ENCODE measurements around the gene KIRREL1.

KIRREL1 gene

DNA sequence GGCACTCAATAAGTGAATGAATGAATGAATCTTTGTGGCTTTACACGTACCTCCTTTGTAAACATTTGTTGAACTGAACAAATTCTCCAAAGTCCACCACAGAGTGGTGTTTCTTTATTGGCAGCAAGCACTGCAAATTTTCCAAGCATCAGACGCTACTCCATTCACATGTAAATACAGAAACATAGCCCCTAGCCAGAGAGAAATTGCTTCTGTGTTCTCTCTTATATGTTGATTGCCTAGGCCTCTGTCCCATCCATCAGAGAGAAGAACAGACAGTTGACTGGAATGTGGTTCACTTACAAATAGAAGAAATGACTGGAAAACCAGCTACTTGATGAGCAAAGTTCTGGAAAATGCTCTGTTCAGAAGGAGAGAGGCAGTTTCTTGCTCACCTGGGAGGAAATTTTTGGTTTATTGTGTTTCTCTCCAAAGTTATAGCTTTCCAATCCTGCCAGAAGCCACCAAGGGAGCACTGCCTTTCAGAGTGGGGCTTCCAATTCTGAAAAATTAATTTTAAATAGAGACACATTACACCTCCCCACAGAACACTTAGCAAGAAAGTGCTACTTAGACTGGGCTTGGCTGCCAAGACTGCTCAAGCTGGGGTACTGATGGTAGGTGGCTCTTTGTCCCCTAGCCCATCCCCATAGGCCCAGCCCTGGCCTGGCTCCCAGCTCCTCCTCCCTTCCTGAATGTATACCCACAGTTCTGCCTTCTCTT lies 18.1 kb upstream of the KIRREL1 start:
- DNase-seq (ENCODE audit: low read depth) = no peak

DNA sequence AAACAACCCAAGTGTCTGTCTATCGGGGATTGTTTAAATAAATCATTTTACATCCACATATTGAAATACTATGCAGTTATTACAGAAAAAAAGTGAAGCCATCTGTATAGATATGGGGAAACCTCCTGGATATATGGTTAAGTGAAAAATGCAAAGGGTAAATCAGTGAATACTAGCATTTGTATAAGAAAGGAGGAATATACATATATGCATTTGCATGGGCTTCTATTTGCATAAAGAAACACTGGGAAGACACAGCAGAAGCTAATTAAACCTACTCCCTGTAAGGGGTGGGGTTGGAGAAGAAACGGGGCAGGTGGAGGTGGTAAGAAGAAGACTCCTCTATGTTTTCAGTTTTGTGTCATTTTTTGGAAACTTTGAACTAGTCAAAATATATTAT lies 16.6 kb upstream of the KIRREL1 start:
- no peak for DNase-seq (ENCODE audit: low read depth)

DNA sequence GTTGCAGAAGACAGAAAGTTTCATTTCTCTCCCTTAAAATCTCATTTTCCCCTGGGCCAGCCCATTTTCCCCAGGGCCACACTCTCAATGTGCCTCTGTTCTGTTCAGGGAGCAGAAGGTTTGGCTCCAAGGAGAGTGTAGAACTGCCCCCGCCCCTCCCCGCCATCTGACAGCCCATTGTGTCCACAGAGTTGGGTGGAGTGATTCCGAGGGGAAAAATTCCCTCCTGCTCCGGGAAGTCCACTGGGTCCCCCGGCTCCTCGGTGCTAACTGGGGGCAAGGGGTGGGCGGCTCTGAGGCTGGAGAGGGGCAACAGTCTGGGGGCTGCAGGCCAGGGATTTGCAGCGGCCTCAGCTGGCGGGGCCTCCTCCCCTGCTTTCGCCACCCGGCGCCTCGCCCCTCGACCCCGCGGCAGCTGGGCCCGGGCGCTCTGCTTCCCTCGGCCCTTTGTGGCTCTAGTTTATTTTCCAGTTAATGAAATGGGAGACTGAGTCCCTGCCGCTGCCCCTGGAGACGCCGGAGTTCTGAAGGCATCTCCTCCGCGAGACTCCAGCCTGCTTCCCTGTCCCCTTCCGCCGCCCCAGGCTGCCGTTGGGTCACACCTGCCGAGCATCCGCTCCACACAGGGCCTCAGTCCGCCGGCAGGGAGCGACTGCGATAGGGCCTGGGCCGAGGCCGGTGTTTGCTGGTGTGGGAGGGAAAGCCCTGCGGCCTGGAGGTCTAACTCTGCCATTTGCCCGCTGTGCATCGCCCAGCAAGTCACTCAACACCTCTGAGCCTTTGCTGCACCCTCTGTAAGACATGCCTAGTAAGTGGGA lies 14.7 kb upstream of the KIRREL1 start:
- no peak for DNase-seq (ENCODE audit: low read depth)

DNA sequence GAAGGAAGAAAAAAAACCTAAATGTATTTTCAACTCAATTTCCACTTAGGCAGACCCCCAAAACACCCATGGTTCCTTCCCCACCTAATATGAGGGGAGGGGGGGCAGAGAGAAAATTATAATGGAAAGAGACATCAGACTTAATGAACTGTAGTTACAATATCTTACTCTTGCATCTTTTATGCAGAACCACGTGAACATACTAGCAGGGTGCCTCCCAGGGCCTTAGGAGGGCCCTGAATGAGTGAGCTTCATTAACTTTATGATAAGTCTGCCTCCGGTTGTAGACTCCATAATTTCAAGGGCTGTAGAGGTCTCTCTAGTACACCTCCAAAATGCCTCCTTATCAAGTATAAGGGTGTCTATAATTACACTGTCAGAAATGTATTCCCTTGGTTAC lies 11.3 kb upstream of the KIRREL1 start:
- no peak for DNase-seq (ENCODE audit: low read depth)

DNA sequence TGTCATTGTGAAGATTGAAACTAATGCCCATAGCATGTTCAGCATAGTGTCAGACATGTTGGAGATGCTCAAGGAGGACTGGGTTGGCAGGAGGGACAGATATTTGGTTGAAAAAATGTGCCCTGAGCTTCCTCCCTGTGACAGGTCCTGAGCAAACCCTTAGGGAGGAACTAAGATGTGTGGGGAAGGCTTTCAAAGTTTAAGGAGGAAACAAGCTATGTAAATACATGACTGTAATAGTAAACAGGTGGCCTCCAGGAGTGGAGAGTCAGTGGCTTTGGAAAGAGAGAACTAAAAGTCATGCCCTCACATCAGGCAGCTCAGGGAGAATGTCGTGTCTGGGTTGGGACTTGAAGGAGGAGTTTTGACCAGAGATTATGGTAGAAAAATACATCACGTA lies 9.7 kb upstream of the KIRREL1 start:
- DNase-seq (ENCODE audit: low read depth) = no peak

DNA sequence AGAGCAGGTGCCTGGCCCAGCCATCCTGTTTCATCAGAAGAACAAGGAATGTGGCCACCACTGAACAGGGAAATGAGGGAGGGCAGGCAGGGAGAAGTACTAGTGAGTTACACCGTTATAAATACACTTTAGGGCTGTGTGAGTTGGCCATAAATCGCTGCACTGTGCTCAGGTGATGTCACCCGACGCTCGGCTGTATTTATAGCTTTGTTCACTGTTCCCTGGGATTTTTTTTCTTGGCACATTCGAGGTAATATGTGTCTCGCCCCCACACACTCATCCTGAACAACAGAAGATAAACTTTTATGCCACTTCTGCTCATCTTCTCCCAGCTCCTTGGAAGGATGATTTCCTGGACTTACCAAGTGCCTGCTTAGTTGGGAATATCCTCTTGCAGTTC lies 9.0 kb upstream of the KIRREL1 start:
- DNase-seq (ENCODE audit: low read depth) = no peak

DNA sequence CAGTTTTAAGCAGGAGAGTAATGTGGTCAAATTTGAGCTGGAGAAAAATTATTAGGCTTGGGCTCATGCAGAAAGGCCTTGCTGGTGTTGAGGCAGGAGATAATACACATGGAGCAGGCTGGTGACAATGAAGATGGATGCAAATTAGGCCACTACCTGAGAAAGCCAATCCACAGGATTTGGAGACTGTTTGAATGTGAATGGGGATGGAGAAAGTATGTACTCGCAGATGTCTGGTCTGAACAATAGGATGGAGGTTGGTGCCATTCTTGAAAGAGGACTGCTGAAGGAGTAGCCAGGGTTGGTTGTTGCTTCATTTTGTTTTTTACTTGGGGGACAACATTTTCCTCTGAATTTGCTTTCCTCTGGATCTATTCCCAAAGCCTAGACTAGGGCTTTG lies 8.0 kb upstream of the KIRREL1 start:
- DNase-seq (ENCODE audit: low read depth) = no peak

DNA sequence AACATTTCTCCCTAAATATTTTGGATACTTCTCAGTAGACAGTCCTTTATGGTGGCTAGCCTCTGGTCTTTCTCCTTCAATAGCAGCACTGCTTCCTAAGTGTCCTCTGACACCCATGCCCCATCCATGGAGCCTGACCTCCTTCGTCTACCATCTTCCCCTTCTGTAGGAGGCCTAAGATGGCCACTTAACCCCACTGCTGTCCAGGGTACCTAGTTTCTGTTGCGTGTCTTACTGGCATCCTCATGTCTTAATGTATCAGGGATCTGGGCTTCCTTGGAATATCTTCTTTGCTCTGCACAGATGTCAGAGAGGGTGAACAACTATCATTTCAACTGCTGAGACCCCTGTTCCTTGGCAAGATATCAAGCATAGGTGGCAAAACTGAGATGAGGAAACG lies 5.4 kb upstream of the KIRREL1 start:
- no peak for DNase-seq (ENCODE audit: low read depth)

DNA sequence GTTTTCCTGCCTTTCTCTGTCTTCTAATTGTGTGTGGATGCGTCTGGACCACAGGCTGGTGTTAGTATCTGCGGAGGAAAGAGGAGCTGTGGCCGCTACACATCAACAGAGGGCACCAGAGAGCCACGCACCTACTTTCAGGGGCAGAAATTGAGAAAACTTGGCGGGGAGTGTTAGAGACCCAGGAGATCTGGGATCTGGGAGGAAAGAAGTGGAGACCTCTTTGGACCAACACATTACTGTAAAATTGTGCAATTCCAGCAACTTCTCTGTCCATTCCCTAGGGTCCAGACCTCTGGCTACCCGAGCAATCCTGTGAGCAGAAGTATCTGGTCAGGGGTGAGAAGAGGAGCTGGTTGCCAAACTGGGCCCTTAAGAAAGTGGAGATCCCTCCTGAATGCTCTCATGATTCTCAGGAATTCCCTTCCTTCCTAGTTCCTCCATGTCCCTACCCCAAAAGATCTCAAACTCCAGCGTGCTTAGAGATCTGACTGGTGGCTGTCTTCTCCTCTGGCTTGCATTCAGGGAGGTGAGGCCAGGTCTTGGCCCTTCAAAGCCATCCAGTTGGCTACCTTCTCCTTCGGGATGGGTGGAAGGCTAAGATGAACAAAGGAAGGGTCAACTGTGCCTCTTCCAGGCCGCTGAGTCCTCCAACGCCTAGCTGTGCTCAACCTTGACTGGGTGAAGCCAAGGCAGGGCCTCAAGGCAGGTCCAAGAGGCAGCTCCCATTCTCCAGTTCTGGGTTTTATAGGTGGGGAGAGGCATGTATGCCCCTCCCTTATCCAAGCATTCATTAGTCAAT lies 1.2 kb upstream of the KIRREL1 start:
- DNase-seq (ENCODE audit: low read depth) = peak; percentile 5

DNA sequence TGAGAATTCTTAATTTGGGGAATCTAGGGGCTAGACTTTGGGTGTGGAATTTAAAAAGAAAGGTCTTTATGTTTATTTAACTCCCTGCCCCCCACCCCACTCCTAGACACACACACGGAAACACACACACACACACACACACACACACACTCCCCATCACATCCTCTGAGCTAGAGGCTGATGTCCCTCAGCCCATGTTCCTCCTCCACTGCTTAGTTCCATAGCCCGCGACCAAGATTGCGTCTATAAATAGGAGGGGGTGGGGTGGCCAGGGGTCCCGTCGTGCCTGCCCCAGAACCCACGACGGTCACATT lies 655 bp upstream of the KIRREL1 start:
- DNase-seq (ENCODE audit: low read depth) = no peak

DNA sequence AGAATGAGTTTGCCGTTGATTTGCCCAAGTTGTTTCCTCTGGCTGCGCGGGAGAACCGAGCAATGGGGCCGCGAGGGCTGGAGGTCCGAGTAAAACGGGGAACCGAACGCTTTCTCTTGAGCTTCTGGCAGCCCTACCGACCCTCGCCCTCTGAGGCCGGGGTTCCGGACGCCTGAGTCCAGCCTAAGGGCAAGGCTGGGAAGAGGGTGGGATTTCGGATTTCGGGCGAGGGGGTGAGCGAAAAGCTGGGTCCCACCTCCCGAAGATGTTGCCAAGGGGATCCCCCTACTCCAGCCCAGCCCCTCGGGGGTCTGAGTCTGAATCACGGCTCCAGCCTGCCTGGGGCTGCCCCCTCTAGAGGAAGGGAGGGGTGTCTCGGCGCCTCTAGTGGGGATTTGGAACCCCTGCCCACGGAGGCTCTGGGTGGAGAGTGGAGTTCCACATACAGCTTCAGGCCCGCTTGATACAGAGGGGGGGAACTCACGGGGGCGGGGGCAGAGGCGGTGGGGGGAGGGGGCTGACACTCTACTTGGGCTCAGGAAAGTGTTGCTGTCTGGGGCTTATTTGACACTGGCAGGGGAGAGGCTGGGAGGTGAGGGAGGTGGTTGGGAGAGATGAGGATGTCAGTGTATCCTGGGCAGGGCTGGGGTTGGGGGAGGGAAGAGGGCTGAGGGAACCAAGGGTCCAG lies 617 bp downstream of the KIRREL1 start:
- no peak for DNase-seq (ENCODE audit: low read depth)

DNA sequence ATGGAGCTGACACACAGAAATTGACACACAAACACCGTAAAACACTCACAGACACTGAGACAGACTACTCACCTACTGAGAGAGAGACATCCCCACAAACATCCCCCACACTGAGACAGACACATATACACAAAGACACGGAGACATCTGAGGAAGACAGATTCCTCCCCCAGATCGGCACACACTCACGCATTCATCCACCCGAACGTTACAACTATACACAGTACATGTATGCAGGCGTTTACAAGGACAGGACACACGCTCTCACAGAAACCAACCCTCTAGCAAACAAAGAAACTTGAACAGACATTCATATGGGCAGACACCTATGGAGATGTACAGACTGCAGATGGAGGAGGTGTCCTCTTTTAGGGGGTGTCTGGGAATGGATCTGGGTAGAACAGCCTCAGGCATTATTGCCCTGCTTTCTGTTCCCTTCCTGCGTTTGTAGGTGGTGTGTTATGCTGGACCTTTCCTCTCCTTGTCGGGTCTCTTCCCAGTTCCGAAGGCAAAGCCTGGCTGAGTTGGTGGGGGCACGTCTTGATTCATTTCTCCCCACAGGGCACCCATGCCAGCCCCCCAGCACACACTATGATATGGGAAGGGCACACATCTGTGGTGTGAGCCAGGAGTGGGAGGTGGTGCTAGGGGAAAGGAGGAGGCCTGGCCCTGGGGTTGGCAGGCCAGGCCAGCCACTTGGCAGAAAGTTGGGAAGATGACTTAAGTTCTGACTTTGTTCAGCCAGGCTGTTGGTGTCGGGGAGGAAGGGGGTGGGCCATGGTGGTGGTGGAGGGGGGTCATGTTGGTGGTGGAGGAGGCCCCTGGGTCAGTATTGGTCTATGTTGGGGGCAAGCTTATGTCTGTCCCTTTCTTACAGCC lies 1.5 kb downstream of the KIRREL1 start:
- DNase-seq (ENCODE audit: low read depth) = no peak

DNA sequence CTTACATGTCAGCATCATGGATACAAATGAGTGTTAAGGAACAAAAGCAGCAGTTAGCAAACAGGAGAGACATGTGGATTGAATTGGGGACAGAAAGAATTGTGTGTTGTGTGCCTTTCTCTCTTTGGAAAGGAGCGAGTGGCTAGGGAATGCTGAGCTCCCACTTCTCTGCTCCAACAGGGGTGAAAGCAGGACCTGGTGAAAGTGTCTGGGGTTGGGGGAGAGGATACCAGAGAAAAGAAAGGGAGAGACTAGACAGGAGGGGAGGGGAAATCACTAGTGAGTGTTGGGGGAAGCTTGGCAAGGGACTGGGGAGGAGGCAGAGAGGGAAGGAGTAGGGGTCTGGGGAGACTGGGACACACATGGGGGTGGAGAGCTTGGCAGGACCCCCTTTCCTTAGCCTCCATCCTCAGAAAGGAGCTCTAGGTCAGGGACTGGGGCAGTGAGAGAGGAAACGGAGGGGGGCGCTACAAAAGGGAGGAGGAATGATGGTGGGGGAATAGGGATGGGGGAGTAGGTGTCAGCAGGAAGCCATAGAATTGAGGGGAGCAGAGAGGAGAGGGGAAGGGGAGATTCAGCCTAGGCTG lies 2.2 kb downstream of the KIRREL1 start:
- no peak for DNase-seq (ENCODE audit: low read depth)

DNA sequence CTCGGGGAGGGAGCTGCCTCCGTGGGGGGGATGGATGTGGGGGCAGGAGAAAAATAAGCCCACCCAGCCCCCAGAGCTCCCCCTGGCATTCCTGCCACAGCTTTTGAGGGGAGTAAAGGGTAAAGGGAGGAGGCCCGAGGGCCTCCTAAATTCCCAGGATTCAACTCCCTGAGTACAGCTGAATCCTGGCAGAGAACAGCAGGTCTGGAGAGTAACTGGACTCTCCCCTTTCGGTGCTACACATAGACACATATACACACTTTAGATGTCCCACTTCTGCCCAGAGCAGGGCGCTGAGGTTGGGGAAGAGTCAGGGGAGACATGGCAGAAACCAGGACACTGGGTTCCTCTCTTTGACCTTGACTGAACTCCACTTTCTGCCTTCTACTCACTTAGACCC lies 3.0 kb downstream of the KIRREL1 start:
- no peak for DNase-seq (ENCODE audit: low read depth)

DNA sequence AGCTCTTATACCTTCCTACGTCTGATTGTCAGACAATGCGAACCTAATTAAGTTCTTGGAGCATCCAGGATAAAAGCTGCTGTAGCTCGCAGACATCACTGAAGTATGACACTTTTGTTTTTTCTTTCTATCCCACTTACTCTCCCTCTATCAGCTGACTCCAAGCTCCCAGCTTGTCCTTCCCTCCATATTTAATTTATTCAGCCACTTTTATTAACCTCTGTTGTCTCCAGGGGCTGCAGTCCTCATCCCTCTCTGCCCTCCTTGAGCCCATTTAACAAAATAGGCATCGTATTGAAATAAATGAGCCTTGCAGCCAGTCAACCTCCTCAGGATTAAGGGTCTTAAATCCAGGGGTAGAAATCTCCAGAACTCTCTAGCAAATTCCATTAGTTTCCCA lies 7.1 kb downstream of the KIRREL1 start:
- no peak for DNase-seq (ENCODE audit: low read depth)

DNA sequence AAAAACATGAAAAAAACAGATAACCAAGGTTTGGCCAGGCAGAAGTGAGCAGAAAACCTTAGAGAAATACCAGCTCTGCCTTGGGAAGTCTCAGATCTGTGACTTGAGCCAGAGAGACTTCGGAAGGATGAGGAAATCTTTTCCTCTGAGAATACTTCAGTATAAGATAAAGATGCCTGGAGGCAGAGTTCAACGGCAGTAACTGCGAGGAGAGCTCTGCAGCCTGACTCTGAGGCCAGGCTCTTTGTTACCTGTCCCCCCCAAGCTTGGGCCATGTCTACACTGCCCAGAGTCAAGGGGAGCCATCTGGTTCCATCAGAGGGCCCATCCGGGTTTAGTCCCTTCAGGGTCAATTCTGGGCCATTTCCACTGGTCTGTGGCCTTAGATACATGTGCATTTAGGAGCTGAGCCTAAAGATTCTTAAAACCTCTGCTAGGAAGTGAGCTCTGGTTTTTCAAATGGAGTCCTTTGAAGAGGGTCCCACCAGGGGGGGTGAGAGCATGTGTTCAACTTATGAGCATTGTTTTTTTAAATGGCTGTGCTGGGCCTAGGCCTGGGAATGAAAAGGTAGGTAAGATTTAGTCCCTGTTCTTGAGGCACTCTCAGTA lies 8.7 kb downstream of the KIRREL1 start:
- no peak for DNase-seq (ENCODE audit: low read depth)

DNA sequence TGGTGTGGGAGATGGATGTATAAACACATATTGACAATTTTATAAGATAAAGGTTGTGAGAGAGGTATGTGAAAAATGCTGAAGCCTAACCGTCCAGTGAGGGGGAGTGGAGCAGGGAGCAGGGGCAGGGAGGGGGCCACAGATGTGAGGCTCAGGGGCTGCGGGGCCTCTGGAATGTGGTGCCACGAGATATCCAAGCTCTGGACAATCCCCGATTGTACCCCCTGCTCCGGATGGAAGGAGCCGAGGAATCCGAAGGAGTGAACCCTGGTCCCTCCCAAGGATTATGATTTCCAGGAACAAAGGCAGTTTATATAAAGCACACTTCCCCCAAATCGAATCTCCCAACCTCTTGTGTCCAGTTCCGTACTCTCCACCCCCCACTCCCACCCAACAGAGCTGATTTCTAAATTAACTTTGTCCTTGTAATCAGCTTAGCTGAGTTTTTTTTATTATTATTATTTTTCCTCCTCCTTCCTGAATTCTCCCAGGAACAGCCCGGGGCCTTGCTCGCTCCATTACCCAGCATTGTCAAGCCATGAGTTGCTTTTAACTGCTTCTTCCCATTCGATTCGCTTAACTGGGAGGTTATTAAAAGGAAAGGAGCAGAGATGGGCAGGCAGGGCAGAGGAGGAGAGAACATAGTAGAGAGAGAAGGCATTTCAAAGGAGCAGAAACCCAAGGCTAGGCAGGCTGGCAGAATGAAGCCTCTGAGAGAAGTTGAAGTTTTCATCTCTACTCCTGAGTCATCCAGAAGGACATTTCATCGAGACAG lies 9.4 kb downstream of the KIRREL1 start:
- no peak for DNase-seq (ENCODE audit: low read depth)

DNA sequence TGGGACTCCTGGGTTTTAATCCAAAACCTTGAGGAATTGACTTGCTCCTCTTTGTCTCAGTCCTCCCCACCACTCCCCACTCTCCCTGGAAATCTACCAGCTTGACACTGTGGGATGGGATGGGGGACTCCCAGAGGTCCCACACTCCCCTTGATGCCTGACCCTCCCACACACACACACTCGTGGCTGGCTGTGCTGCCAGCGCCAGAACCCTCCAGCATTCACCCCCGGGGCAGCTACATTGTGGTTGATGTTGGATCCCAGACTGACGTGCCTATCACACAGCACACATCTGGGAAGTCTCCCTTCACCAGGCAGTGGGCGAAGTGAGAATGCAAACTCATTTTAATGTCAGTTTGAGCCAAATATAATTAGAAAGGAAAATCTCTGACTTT lies 10.0 kb downstream of the KIRREL1 start:
- no peak for DNase-seq (ENCODE audit: low read depth)

DNA sequence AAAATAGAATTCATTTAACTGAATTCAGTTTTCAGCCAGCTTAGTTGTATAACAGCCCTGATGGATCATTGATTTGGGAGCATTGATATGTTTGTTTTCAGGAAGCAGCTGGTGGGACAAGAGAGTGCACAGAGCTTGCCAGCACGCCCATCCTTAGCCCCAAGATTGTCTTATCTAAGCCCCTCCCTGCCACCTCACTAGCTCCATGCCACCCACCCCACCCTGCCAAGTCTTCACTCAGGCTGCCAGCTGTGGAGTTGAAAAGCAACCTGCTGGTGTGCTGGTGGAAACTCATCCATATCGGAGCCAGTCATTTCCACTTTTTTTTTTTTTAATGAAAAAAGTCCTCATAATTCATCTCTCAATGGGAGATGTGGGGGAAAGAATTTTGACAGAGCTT lies 11.8 kb downstream of the KIRREL1 start:
- no peak for DNase-seq (ENCODE audit: low read depth)

DNA sequence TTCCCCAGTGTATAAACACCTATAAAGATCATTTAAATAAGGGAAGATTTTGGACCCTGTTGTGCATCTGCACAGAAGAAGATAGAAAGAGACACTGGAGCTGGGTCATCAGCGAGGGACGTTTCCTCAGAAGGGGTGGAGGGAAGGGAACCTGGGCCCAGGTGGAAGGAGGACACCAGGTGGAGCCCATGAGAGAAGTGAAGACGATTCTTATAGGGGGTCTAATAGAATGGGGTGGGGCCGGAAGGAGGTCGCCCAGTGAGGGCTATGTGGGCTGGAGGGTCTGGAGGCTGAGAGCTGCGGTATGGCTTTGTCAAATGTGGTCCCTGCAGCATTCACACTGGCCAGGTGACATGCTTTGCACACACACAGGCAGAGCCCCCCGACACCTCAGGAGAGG lies 13.7 kb downstream of the KIRREL1 start:
- DNase-seq (ENCODE audit: low read depth) = no peak
